ENCODE results near the gene CFAP58. TPM values are rescaled to one million over a fixed set of nuclear protein-coding genes. Genes with fewer than 3 reads are reported as not detected.

The CFAP58 gene
- polyA plus RNA-seq, 3 donors: 0.16 TPM; not detected in 2

- Histone ChIP-seq H3K4me1 (ENCODE audit: control insufficient read depth in 1 of 2, insufficient read depth in 2 of 2, low read length in 2 of 2) (no peaks in the 10 kb centered on the region), H4K20me1 (ENCODE audit: insufficient read depth, low read length) (no peaks in the 10 kb centered on the region), H2AFZ (ENCODE audit: insufficient read depth, low read depth, low read length, poor library complexity, severe bottlenecking) (no peak overlapping the region), H3K79me2 (ENCODE audit: insufficient read depth, low read length) (no peaks in the 10 kb centered on the region), H3K4me2 (replicated peaks; ENCODE audit: extremely low read depth, low read length, poor library complexity, severe bottlenecking) (no peak overlapping the region), H3K27ac (ENCODE audit: low read depth in 1 of 2, low read length in 2 of 2) (no peak overlapping the region), H3K9ac (ENCODE audit: insufficient read depth, low read length, poor library complexity, severe bottlenecking) (no peak overlapping the region), H3K4me3 (replicated peaks in 1 of 3; ENCODE audit: low read depth in 2 of 3, low read length in 3 of 3) (no peak overlapping the region), H3K36me3 (replicated peaks in 1 of 2; ENCODE audit: control insufficient read depth in 1 of 2, insufficient read depth in 2 of 2, low read length in 2 of 2) (no peaks in the 10 kb centered on the region), H3K27me3 (ENCODE audit: control insufficient read depth in 2 of 2, insufficient read depth in 2 of 2, low read length in 2 of 2) (no peaks in the 10 kb centered on the region), H3K9me3 (replicated peaks in 1 of 2; ENCODE audit: control insufficient read depth in 1 of 2, insufficient read depth in 1 of 2, low read length in 2 of 2) (no peaks in the 10 kb centered on the region)
- Mint-ChIP-seq H3K27me3 (ENCODE audit: low read depth in 3 of 3) (peaks cover 2 to 7% (median 4%) of the 10 kb centered on the region in 3 donors), H3K9me3 (no peaks in the 10 kb centered on the region), H3K36me3 (no peaks in the 10 kb centered on the region), H3K4me1 (no peaks in the 10 kb centered on the region), H3K27ac (no peak overlapping the region), H3K4me3 (no peak overlapping the region)
- intact Hi-C loops (cut with micrococcal nuclease): no loop called here
- no peak for DNase-seq
- TF ChIP-seq, protein P1, sequence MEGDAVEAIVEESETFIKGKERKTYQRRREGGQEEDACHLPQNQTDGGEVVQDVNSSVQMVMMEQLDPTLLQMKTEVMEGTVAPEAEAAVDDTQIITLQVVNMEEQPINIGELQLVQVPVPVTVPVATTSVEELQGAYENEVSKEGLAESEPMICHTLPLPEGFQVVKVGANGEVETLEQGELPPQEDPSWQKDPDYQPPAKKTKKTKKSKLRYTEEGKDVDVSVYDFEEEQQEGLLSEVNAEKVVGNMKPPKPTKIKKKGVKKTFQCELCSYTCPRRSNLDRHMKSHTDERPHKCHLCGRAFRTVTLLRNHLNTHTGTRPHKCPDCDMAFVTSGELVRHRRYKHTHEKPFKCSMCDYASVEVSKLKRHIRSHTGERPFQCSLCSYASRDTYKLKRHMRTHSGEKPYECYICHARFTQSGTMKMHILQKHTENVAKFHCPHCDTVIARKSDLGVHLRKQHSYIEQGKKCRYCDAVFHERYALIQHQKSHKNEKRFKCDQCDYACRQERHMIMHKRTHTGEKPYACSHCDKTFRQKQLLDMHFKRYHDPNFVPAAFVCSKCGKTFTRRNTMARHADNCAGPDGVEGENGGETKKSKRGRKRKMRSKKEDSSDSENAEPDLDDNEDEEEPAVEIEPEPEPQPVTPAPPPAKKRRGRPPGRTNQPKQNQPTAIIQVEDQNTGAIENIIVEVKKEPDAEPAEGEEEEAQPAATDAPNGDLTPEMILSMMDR (IDR thresholded peaks at IDR 0.05): no peak
- WGBS (ENCODE audit: insufficient coverage): no CpG with 5 or more reads among the region's 2 CpGs
Measured at GRCh38 chr10:104501449-104501848, 147.8 kb downstream of the CFAP58 start.

DNA sequence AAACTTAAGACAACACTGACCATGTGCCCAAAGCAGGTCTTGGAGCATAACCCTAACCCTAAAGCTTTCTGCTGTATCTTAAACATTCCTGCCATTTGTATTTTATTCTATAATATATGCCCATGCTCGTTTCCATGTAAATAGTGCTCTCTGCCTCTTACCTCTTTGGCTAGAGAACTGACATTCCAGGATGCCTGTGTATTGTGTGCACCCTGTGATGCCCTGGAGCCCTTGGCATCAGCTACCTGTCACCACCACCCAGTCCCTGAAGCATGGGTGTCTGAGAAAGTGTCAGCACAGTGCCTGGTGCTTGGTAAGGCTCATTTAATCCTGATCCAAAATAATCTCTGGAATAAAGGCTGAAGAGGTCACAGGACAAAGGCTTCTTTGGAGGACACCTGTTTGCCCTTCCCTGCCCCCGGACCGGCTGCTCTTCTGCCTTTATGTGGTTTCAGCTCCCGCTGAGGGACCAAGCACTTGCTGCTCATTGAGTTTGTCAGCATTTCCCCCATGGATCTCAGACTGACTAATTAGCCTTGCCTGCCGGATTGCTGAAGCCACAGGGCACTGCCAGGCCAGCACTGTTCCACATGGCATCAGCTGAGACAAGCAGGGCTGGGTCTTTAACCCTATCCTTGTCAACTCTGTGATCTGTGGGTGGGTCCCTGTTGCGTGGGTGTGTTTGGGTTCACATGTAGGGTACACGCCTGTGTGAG, 148.4 kb downstream of the CFAP58 start:
- intact Hi-C loops (cut with micrococcal nuclease): no loop called here
- no peak overlapping the region for H3K9ac ChIP-seq (ENCODE audit: insufficient read depth, low read length, poor library complexity, severe bottlenecking)
- Mint-ChIP-seq H3K4me3 (no peak overlapping the region), H3K27ac (no peak overlapping the region), H3K4me1 (peaks cover 4% of the 10 kb centered on the region), H3K27me3 (ENCODE audit: low read depth in 3 of 3) (peaks cover 2 to 7% (median 4%) of the 10 kb centered on the region in 3 donors), H3K36me3 (no peaks in the 10 kb centered on the region), H3K9me3 (no peaks in the 10 kb centered on the region)
- no peaks in the 10 kb centered on the region for H3K4me1 ChIP-seq (ENCODE audit: control insufficient read depth in 1 of 2, insufficient read depth in 2 of 2, low read length in 2 of 2)
- no peak overlapping the region for H3K4me3 ChIP-seq (replicated peaks in 1 of 3; ENCODE audit: low read depth in 2 of 3, low read length in 3 of 3)
- DNase-seq: no peak
- WGBS (ENCODE audit: insufficient coverage): 95% methylated on average over 4 of the region's 7 CpGs
- H3K27ac ChIP-seq (ENCODE audit: low read depth in 1 of 2, low read length in 2 of 2): no peak overlapping the region
- H3K36me3 ChIP-seq (replicated peaks in 1 of 2; ENCODE audit: control insufficient read depth in 1 of 2, insufficient read depth in 2 of 2, low read length in 2 of 2): no peaks in the 10 kb centered on the region
- H3K27me3 ChIP-seq (ENCODE audit: control insufficient read depth in 2 of 2, insufficient read depth in 2 of 2, low read length in 2 of 2): no peaks in the 10 kb centered on the region
- no peaks in the 10 kb centered on the region for H3K9me3 ChIP-seq (replicated peaks in 1 of 2; ENCODE audit: control insufficient read depth in 1 of 2, insufficient read depth in 1 of 2, low read length in 2 of 2)
- no peak overlapping the region for H2AFZ ChIP-seq (ENCODE audit: insufficient read depth, low read depth, low read length, poor library complexity, severe bottlenecking)
- H4K20me1 ChIP-seq (ENCODE audit: insufficient read depth, low read length): no peaks in the 10 kb centered on the region
- TF ChIP-seq, protein P1 (IDR thresholded peaks at IDR 0.05): no peak
- no peak overlapping the region for H3K4me2 ChIP-seq (replicated peaks; ENCODE audit: extremely low read depth, low read length, poor library complexity, severe bottlenecking)
- no peaks in the 10 kb centered on the region for H3K79me2 ChIP-seq (ENCODE audit: insufficient read depth, low read length)
